Glomerular visceral epithelial cell (primary cell): ENCODE measurements around the gene ZNF574.
"Not testable (repeated sequence)": the region's sequence is repeated elsewhere in the genome, so short reads cannot be mapped to it uniquely, and the experiment has no call there.

ENCODE experiments used
- DNase-seq: peaks from one replicate; pipeline ENCODE4 v3.0.0-alpha.2; 2016; ENCODE audit errors: extremely low spot score

Gene ZNF574

GRCh38 chr19:42100241-42100640, 24.3 kb downstream of the ZNF574 start:
- DNase-seq, result not testable (repeated sequence)

DNA sequence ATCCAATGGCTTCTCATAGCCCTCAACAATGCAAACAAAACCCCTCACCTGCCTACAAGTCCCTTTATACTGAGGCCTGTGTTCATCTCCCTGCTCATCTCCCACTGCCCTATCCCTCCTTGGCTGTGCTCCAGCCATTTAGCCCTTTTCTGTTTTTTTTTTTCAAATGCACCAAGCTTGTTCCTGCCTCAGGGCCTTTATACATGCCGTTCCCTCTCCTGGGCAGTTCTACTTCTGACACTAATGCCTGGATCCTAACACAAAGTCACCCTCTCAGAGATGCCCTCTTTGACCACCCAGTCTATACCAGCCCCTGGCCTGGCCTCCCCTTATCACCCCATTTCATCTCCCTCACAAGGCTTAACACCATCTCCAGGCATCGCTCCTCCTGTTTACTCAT, 26.9 kb downstream of the ZNF574 start:
- no peak for DNase-seq

DNA sequence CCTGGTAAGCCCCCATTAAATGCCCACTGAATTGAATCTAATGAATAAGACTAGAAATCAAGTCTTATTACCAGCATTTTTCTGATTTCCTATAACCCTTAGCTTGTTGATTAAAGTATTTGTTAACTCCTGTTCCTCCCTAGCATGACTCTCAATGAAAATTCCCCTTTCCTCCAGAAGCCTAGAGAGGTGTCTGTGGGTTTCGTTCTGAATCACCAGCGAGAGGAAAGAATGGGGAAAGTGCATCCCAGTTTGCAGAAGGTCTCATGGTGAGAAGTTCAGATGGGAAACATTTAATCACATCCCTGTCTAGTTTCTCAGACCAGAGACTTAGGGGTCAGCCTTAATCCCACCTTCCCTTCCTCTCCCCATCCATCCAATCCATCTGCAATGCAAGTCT, 29.4 kb downstream of the ZNF574 start:
- no peak for DNase-seq

- DNase-seq, result peak; percentile 89
Measured at GRCh38 chr19:42108527-42109389, 32.8 kb downstream of the ZNF574 start.

GRCh38 chr19:42109896-42110295, 33.9 kb downstream of the ZNF574 start:
- no peak for DNase-seq

- DNase-seq, result no peak
Measured at GRCh38 chr19:42110658-42111057, 34.7 kb downstream of the ZNF574 start.

GRCh38 chr19:42111384-42111783, 35.4 kb downstream of the ZNF574 start:
- DNase-seq, result peak; percentile 48

DNA sequence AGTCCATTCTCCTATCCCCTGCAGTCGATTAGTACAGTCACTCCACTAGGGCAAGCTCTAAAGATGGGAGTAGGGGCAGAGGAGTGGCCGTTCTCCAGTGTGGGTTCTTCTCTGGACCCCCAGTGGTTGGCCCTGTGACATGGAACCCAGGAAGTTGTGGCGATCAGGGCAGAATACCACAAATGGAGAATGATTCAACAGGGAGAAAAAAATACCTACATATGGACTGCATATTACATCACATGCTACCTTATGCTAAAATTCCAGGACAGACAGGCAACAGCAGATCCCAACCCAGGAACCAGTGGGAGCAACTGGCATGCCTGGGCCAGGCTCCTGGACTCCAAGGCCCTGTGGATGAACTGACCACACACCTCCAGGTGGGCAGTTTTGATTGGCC, 35.8 kb downstream of the ZNF574 start:
- DNase-seq, result peak; percentile 79

DNA sequence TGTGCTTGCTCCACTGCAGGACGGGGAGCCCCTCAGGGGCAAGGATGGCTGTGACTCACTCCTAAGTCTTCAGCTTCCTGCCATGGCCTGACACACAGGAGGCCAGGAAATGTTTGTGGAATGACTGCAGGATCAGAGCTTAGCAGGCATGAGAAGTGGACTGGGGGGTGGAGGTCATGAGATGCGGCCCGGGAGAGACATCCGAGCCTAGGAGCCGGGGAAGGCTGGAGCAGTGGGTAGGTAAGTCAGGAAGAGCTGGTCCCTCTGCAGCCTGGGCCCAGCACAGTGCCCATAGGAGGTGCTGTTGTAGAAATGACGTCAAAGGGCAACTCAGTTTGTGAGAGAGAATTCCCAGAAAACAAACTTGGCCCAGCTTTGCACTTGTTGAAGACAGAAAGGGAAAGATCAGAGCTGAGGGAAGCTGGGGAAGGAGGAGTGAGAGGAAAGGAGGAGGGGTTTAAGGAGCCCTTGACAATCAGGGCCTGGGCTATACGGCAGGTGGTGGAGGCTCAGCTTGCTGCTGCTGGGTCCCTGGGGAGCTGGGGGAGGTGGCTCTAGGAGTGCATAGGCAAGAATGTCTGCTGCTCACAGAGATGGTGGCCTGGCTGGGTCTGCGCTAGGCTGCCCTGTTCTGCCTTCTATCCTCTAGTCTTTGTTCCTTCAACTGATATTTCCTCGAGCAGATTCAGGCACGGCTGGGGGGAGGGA, 37.8 kb downstream of the ZNF574 start:
- DNase-seq, result peak; percentile 94

- DNase-seq, result peak; percentile 89
Measured at GRCh38 chr19:42114412-42114811, 38.4 kb downstream of the ZNF574 start.

DNA sequence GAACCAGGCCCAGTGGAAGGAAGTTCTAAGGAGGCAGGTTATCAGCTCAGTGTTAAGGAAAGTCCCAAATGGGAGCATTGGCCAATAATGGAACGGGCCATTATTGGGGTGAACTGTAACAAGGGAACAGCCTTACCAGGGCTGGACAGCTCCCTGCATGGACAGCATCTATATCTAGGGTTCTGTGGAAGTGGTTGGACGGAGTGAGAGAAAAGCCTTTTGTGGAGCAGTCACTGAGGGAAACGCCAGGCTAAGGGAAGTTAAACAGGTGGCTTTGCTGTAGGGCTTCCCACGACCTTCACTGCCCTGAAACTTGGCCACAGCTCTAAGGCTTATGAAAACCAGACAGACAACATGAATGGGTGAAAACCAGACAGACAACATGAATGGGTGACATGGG, 39.3 kb downstream of the ZNF574 start:
- DNase-seq, result no peak

GRCh38 chr19:42115705-42116104, 39.7 kb downstream of the ZNF574 start:
- DNase-seq, result no peak

DNA sequence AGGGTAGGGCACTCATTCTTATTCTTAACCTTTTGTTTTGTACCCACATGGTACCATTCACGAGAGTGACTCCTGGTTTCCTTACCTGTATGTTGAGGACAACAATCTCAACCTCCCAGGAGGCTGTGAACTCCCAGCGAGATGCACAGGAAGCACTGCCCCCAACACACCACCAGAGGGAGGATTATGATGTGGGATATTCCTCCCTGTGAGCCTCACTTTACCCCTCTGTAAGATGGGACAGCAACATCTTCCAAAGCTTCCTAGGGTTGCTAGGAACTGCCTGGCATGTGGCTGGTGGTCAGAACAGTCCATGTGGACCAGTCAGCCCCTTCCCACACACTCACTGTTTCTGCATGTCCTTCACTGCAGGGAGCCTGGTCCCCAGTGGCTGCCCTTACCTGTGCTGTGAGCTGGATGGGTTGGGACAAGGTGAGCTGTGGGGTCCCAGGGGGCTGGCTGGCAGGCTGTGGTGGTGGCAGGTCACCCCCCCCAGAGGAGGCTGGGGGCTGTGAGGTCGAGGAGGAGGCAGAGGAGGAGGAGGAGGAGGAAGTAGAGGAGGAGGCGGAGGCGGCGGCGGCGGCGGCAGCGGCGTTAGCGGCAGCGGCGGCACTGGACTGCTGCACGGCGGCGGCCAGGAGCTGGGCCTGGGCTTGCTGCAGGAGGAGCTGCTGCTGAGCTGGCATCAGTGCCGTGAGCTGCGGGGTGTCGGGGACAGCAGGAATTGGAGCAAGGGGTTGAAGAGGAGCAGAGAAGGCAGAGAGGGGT, 40.5 kb downstream of the ZNF574 start:
- DNase-seq, result no peak

GRCh38 chr19:42117076-42117475, 41.1 kb downstream of the ZNF574 start:
- no peak for DNase-seq

GRCh38 chr19:42120276-42120980, 44.5 kb downstream of the ZNF574 start:
- no peak for DNase-seq

DNA sequence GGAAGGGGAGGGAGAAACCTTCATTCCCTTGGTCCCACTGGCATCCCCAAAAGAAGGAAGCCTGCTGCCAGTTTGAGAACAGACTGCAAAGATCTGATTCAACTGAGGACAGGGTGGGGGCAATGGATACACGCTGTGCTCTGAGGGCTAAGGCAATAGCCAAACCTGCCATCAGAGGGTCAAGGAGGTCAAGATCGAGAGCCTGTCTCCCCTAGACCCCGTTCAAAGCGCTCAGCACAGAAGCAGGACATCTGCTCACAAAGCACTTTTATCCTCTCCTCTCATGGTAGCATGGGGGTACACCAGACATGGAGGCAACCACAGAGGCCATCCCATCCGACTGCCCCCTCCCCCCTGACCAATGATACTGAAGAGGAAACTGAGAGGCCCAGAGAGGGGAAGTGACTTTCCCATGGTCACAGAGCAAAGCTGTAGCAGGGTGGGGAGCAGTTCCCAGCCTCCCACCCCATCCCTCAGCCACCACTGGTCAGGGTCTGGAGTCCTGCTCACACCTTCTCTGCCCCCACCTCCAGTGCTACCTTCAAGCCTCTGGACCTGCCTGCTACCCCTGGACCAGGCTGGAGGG, 45.2 kb downstream of the ZNF574 start:
- DNase-seq, result no peak

- DNase-seq, result peak; percentile 97
Measured at GRCh38 chr19:42121656-42122069, 45.7 kb downstream of the ZNF574 start.

- no peak for DNase-seq
Measured at GRCh38 chr19:42122691-42123607, 47.0 kb downstream of the ZNF574 start.

DNA sequence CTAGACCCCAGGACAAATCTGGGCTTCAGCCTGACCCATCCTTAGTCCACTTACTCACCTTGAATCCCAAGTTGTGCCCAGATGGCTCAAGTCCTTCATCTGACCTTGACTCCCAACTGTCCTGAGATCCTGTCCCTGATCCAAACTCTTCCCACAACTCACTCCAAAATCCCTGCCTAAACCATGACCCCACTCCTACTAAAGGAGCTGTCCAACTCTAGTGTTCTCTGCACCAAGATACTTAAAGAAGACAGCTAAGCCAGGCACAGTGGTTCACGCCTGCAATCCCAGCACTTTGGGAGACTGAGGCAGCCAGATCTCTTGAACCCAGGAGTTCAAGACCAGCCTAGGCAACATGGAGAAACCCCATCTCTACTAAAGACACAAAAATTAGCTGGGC, 47.8 kb downstream of the ZNF574 start:
- no peak for DNase-seq

GRCh38 chr19:42124386-42124901, 48.5 kb downstream of the ZNF574 start:
- DNase-seq, result no peak
